ENCODE results near the gene RAB39A. TPM values are rescaled to one million over a fixed set of nuclear protein-coding genes. Genes with fewer than 3 reads are reported as not detected.
"Not testable (repeated sequence)": the region's sequence is repeated elsewhere in the genome, so short reads cannot be mapped to it uniquely, and the experiment has no call there.

RAB39A gene
- total and polyA plus RNA-seq, 9 of the 15 experiments (the other 6 are each of a cell fraction or from before 2014, with no cell fraction given) = not detected

DNA sequence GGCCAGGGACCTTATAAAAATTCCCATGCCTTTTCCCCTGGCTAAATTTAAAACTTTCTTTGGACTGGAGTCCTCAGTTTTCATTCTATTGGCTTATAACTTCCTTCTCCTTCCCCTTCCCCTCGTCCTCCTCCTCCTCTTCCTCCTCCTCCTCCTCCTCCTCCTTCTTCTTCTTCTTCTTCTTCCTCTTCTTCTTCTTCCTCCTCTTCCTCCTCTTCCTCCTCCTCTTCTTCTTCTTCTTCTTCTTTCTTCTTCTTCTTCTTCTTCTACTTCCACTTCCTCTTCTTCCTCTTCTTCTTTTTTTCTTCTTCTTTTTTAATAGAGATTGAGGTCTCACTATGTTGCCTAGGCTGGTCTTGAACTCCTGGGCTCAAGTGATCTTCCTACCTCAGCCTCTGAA, 4.7 kb upstream of the RAB39A start:
- FAIRE-seq; H3K9ac ChIP-seq (ENCODE audit: insufficient read depth in 1 of 2, low read depth in 2 of 2, low read length in 2 of 2); H3K9me1 ChIP-seq (ENCODE audit: control insufficient read depth, insufficient read depth, low read length); H2AFZ ChIP-seq (ENCODE audit: low read depth, low read length); H3K4me1 ChIP-seq (replicated peaks in 1 of 2; ENCODE audit: control insufficient read depth in 2 of 2, insufficient read depth in 2 of 2, low read length in 2 of 2); DNase-seq (ENCODE audit: extremely low read depth in 1 of 4, low spot score in 3 of 4); H3K79me2 ChIP-seq (ENCODE audit: control insufficient read depth, insufficient read depth, low read length); ATAC-seq; H3K9me3 ChIP-seq (replicated peaks; ENCODE audit: control insufficient read depth, insufficient read depth, low read depth, low read length); H4K20me1 ChIP-seq (replicated peaks; ENCODE audit: control insufficient read depth, insufficient read depth, low read length); H3K27ac ChIP-seq (ENCODE audit: extremely low read depth, low read depth, low read length); H3K36me3 ChIP-seq (ENCODE audit: control insufficient read depth, insufficient read depth, low read length); CTCF ChIA-PET (ENCODE audit: low intra/inter-chr PET ratio); BruUV-seq (replicated peaks); intact Hi-C loops (cut with micrococcal nuclease); H3K4me2 ChIP-seq (ENCODE audit: insufficient read depth, low read length); in situ Hi-C loops (cut with MboI); H3K4me3 ChIP-seq: not testable (repeated sequence)
- POLR2A ChIA-PET = interaction anchor here (1.2 kb wide), 1 partner anchor 59 kb away, joined by 4 read pairs; no protein-coding TSS in a partner anchor
- no CpG with 5 or more reads among the region's 1 CpG for WGBS (ENCODE audit: insufficient coverage, low coverage, missing lambda C conversion rate)
- peaks cover 0 to 20% of the 10 kb centered on the region in 2 experiments; a peak in 3 of 5 replicates for H3K27me3 ChIP-seq (ENCODE audit: control insufficient read depth in 2 of 2, insufficient read depth in 2 of 2, low read length in 2 of 2)

DNA sequence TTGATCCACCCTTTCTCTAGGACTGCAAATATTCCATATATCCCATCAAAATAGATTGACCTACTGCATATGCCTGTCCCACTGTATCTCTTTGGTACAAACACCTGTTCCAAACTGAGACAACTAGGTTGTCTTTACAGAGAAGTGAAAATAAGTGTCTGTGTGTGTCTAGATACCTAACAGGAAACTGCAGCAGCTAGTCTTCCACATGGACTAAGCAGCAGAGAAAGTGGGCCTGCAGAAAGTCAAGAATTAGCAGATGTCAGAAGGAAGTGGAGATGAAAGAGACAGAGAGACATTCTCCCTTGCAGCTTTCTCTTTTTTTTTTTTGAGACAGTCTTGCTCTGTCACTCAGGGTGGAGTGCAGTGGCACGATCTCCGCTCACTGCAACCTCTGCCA, 3.9 kb upstream of the RAB39A start:
- H3K9ac ChIP-seq (ENCODE audit: insufficient read depth in 1 of 2, low read depth in 2 of 2, low read length in 2 of 2) = no peak overlapping the region
- peaks cover 0 to 9% of the 10 kb centered on the region in 2 experiments; a peak in 2 of 5 replicates for H3K4me1 ChIP-seq (replicated peaks in 1 of 2; ENCODE audit: control insufficient read depth in 2 of 2, insufficient read depth in 2 of 2, low read length in 2 of 2)
- H3K4me3 ChIP-seq = no peak overlapping the region
- ATAC-seq = no peak
- no CpG with 5 or more reads among the region's 2 CpGs for WGBS (ENCODE audit: insufficient coverage, low coverage, missing lambda C conversion rate)
- H3K36me3 ChIP-seq (ENCODE audit: control insufficient read depth, insufficient read depth, low read length) = no peaks in the 10 kb centered on the region
- intact Hi-C loops (cut with micrococcal nuclease) = no loop called here
- no peak overlapping the region for H2AFZ ChIP-seq (ENCODE audit: low read depth, low read length)
- DNase-seq (ENCODE audit: extremely low read depth in 1 of 4, low spot score in 3 of 4) = no peak
- no peak for FAIRE-seq
- BruUV-seq (replicated peaks) = no TSS peak
- no peaks in the 10 kb centered on the region for H3K9me3 ChIP-seq (replicated peaks; ENCODE audit: control insufficient read depth, insufficient read depth, low read depth, low read length)
- ChIA-PET CTCF (ENCODE audit: low intra/inter-chr PET ratio) (no interaction called here), POLR2A (interaction anchor here (1.2 kb wide), 1 partner anchor 60 kb away, joined by 4 read pairs; no protein-coding TSS in a partner anchor)
- in situ Hi-C loops (cut with MboI) = no loop called here
- H3K27me3 ChIP-seq (ENCODE audit: control insufficient read depth in 2 of 2, insufficient read depth in 2 of 2, low read length in 2 of 2) = peaks cover 0 to 21% of the 10 kb centered on the region in 2 experiments; a peak in 3 of 5 replicates
- 0 out of 2 replicates have a peak, but pooled peaks cover 5% of the 10 kb centered on the region for H4K20me1 ChIP-seq (replicated peaks; ENCODE audit: control insufficient read depth, insufficient read depth, low read length)
- H3K9me1 ChIP-seq (ENCODE audit: control insufficient read depth, insufficient read depth, low read length) = no peaks in the 10 kb centered on the region
- no peak overlapping the region for H3K4me2 ChIP-seq (ENCODE audit: insufficient read depth, low read length)
- no peak overlapping the region for H3K27ac ChIP-seq (ENCODE audit: extremely low read depth, low read depth, low read length)
- H3K79me2 ChIP-seq (ENCODE audit: control insufficient read depth, insufficient read depth, low read length) = no peaks in the 10 kb centered on the region
- TF ChIP-seq CREB1 (IDR thresholded peaks at IDR 0.05) = no peak
- TF ChIP-seq CREB1 (CRISPR knock-in tag; IDR thresholded peaks at IDR 0.05) = no peak
- TF ChIP-seq ZNF174 (CRISPR knock-in tag; IDR thresholded peaks at IDR 0.05) = no peak
- no peak for TF ChIP-seq ZNF23 (CRISPR knock-in tag; IDR thresholded peaks at IDR 0.05)
- TF ChIP-seq FOXP1 (CRISPR knock-in tag; IDR thresholded peaks at IDR 0.05) = no peak
- no peak for TF ChIP-seq GABPB2 (CRISPR knock-in tag; conservative IDR thresholded peaks at IDR 0.05)
- TF ChIP-seq NCOA1 (IDR thresholded peaks at IDR 0.05; ENCODE audit: low read depth) = no peak
- TF ChIP-seq, protein P1, sequence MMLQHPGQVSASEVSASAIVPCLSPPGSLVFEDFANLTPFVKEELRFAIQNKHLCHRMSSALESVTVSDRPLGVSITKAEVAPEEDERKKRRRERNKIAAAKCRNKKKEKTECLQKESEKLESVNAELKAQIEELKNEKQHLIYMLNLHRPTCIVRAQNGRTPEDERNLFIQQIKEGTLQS (IDR thresholded peaks at IDR 0.05) = no peak
- TF ChIP-seq, protein P1 (CRISPR knock-in tag; conservative IDR thresholded peaks at IDR 0.05) = no peak
- TF ChIP-seq GTF2A2 (tag; IDR thresholded peaks at IDR 0.05) = no peak
- TF ChIP-seq PCBP2 (IDR thresholded peaks at IDR 0.05; ENCODE audit: low read depth, low read length, poor library complexity, severe bottlenecking) = no peak
- TF ChIP-seq, protein P2, sequence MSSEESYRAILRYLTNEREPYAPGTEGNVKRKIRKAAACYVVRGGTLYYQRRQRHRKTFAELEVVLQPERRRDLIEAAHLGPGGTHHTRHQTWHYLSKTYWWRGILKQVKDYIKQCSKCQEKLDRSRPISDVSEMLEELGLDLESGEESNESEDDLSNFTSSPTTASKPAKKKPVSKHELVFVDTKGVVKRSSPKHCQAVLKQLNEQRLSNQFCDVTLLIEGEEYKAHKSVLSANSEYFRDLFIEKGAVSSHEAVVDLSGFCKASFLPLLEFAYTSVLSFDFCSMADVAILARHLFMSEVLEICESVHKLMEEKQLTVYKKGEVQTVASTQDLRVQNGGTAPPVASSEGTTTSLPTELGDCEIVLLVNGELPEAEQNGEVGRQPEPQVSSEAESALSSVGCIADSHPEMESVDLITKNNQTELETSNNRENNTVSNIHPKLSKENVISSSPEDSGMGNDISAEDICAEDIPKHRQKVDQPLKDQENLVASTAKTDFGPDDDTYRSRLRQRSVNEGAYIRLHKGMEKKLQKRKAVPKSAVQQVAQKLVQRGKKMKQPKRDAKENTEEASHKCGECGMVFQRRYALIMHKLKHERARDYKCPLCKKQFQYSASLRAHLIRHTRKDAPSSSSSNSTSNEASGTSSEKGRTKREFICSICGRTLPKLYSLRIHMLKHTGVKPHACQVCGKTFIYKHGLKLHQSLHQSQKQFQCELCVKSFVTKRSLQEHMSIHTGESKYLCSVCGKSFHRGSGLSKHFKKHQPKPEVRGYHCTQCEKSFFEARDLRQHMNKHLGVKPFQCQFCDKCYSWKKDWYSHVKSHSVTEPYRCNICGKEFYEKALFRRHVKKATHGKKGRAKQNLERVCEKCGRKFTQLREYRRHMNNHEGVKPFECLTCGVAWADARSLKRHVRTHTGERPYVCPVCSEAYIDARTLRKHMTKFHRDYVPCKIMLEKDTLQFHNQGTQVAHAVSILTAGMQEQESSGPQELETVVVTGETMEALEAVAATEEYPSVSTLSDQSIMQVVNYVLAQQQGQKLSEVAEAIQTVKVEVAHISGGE (CRISPR knock-in tag; IDR thresholded peaks at IDR 0.05) = no peak
- no peak for TF ChIP-seq ZNF436 (CRISPR knock-in tag; IDR thresholded peaks at IDR 0.05)
